GM21423 (cell line): ENCODE results near the gene LMF2.

ENCODE experiments used
- ATAC-seq: cut with Tn5 transposase; IDR thresholded peaks from one replicate; pipeline ENCODE4 v1.9.1; 2021; ENCODE audit warnings: mild to moderate bottlenecking, moderate library complexity; ENCODE audit not compliant: unreplicated experiment

Gene LMF2

GRCh38 chr22:50483977-50484853, 23.3 kb downstream of the LMF2 start:
- ATAC-seq, result no peak

- no peak for ATAC-seq
Measured at GRCh38 chr22:50483556-50483955, 23.9 kb downstream of the LMF2 start.

DNA sequence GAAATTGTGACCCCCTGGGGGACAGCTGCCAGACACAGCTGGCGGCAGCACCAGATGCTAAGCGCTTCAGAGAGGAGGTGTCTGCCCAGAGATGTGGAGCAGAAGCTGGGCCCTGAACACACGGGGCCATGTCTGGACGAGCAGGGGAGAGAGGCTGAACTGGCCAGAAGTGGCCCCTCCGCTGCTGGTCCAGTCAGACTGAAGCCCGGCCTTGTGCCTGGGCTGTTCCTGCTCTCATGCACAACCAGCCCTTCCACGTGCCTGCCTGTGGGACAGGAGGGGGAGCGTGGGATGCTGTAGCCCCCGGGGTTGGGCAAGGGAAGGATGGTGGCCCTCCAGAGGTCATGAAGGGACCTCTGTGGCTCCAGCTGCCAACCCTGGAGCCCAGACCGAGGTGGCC, 24.4 kb downstream of the LMF2 start:
- no peak for ATAC-seq

- no peak for ATAC-seq
Measured at GRCh38 chr22:50482107-50483074, 25.1 kb downstream of the LMF2 start.

DNA sequence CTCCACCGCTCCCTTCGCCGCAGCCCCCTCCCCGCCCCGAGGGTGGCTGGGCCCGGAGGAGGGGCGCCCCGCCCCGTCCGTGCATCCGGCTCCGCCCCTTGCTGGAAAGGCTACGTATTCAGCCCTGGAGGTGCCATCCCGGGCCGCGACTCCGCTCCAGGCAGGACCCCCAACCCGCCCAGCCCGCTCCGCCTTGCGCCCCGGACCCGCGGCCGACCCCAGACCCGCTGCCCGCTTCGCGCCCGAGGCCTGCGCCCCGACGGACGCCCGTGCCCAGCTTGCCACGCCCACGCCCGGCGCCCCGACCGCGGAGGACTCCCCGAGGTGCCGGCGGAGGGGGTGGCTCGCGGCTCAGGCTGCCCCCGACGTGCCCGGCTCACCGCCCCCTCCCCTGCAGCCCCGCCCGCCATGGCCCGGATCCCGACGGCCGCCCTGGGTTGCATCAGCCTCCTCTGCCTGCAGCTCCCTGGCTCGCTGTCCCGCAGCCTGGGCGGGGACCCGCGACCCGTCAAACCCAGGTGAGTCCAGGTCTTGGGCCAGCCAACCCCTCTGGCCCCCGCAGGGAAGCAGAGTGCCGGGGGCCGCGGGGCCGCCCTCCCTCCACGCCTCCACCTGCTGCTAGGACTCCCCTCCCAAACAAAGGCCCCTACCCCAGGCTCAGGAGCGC, 25.9 kb downstream of the LMF2 start, which contains the start of gene ADM2:
TSS of gene ADM2 (plus strand) at position 104 of the 667 bp plus-strand sequence. CDS start at position 409, 305 bp downstream.
- no peak for ATAC-seq

GRCh38 chr22:50481045-50481439, 26.5 kb downstream of the LMF2 start:
- ATAC-seq, result no peak

- ATAC-seq, result no peak
Measured at GRCh38 chr22:50479721-50480120, 27.8 kb downstream of the LMF2 start.

DNA sequence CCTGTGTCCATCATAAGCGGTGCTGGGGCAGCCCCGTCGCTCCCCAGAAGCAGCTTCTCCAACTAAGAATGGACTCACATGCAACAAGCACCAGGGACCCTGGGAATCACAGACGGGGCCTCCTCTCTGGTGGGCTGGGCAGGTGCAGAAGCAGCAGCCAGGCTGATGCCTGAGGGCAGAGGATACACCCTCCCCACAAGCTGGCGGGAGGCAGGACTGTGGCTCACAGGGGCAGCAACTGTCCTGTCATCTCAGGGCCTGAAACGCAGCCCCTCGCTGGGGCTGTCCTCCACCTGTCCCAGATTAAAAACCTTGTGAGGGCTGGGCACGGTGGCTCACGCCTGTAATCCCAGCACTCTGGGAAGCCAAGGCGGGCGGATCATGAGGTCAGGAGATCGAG, 29.6 kb downstream of the LMF2 start:
- ATAC-seq, result no peak

DNA sequence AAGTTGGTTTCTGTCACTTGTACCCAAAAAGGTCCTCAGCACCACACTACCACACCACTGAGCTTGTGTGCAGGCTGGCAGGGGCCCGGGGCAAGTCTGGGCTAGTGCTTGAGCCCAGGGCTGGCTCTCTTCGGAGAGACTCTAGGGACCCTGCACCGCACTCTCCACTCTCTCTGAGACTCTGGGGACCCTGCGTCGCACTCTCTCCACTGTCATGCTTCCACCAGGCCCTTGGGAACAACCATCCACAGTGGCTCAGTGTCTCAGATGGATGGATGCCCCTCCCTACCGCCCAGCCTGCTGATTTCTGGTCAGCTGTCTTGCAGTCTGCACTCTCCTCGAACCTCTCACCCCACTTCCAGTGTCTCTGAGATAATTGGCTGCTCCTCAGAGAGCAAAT, 30.6 kb downstream of the LMF2 start:
- no peak for ATAC-seq

GRCh38 chr22:50475652-50476002, 31.9 kb downstream of the LMF2 start:
- no peak for ATAC-seq

DNA sequence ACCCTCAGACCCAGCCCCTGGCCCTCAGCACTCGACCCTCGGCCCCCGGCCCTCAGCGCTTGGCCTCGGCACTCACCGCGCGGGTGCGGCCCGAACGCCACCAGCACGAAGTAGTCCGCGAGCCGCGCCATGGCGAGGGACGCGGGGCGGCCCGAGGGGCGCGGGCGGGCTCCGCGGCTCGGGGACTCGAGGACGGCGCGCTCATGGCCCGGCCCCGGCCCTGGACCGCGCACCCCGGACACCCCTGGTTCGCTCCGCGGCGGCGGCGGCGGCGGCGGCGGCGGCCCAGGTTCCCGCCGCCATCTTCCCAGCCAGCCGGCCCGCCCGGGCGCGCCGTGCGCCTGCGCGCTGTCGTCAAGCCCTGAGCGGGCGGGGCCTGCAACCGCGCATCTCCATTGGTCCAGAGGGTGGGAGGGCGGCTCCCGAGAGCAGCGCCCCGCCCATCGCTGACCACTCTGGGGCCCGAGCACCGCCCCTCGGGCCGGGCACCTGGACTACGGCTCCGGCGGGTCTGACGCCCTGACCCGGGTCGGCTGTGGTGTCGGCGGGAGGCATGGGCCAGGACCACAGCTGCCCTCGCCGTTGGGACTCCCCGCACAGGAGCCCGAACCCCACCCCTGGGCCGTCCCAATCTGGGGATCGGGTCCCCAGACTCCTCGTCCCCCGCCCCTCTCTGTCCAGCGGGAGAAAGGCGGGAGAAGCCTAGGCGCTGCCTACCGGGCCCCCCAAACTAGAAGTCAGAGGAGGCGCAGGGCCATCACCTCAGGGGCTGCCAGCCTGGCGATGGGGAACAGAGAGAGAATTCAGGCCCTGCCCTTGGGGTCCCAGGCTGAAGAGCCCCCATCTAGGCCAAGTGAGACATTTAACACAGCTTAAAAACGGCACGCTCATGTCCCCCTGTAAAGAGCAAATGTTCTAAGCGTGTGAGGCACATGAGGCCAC, 32.5 kb downstream of the LMF2 start, which contains the start of gene SBF1:
TSS of gene SBF1 (minus strand) at position 326 of the 942 bp plus-strand sequence. CDS start at position 131, 195 bp downstream.
- ATAC-seq, result peak; percentile 68

GRCh38 chr22:50473855-50474671, 33.4 kb downstream of the LMF2 start:
- ATAC-seq, result no peak

DNA sequence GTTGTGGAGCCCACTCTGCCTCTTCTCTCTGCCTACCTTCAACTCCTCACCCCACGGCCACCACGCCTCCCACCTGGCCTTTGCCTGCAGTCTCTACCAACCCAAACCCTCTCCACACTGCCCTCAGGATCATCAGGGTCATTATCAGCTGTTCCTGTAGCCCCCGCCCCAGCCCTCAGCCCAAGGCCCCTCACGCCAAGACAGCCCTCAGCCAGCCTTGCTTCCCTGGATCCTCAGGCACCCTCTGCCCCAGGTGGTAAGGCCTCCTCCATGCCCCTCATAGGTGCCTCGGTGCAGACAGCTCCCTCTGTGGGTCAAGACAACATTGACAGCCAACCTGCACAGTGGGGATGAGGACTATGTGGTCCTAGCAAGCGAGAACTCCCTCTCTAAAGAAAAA, 34.4 kb downstream of the LMF2 start:
- no peak for ATAC-seq

DNA sequence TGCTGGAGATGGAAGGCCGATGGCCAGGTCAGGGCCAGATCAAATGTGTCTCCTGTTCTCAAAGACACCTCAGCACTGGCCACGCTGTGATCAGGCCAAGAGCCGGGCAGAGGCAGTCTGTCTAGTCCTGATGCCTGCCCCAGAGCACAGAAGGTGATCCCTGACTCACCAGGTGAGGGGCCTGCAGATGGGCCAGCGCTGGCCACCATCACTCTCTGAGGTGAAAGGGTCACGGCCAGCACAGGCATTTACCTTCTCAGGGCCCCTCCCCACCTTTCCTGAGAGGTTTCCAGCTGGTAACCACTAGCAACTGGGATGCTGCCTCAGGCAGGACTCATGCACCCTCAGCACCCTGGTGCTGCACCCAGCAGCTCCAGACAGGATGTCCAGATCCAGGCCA, 35.5 kb downstream of the LMF2 start:
- ATAC-seq, result no peak

GRCh38 chr22:50471197-50471847, 36.2 kb downstream of the LMF2 start:
- no peak for ATAC-seq

DNA sequence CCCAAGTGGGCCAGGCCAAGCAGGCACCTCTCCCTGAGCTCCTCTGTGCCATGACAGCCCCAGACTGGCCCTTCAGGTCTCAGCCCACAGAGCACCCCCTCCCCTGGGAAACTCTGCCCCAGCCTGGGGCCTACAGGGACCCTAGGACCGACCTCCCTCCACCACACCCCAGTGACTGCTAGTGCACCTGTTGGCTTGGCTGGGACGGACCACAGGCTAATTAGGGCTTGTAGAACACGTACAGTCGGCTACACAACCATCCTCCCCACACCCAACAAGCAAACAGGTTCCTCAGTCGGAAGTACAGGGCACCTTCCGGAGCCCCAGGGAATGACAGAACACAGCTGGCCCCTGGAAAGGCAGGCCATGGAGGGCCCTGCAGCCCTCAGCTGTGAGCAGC, 37.0 kb downstream of the LMF2 start:
- peak; percentile 1 for ATAC-seq

DNA sequence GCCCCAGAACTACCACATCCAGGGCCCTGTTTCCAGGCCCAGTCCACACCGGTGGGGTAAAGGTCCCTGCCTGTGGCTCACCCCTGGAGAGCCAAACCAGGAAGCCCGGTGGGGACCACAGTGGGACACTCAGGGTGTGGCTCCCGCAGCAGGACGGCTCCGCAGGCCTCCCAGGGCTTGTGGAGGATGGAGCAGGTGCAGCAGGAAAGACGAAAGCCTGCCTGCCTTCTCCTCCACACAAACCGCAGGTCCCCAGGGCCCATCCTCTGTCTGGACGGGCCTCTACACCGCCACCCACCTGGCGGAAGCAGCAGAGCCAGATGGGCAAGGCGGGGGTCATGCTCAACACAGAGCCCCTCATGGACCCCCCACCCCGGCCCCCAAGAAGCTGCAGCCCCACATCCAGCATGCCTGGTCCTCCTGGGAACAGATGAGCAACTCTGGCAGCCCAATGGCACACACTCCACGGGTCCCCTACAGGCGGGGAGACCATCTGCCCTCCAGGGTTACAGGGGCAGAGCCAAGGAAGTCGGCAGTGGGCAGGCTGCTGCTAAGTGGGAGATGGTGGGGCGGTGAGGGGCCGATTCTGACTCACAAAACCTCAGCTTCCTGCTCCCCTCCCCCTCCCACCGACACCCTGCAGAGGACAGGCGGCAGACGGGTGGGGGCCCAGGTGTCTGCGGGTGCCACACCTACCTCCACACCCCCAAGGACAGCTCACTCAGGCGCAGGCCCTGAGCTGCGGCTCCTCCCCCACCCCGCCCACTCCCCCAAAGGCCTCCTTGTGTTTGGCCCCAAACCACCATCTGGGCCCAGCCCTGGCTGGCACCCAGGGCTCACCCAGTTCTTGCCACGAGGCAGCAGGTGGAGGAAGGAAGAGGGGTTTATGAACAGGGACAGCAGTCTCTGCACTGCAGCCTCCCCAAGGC, 37.9 kb downstream of the LMF2 start:
- peak; percentile 61 for ATAC-seq
